Measurements from ENCODE around the gene ZNF813.
"Not testable (repeated sequence)": the region's sequence is repeated elsewhere in the genome, so short reads cannot be mapped to it uniquely, and the experiment has no call there.

ZNF813 gene

GRCh38 chr19:53485046-53486004 lies 17.8 kb downstream of the ZNF813 start:
- no peak for DNase-seq

- no peak for DNase-seq
Observed at GRCh38 chr19:53492153-53492552, 24.6 kb downstream of the ZNF813 start.

GRCh38 chr19:53497311-53498023 lies 29.9 kb downstream of the ZNF813 start:
- DNase-seq: not testable (repeated sequence)

DNA sequence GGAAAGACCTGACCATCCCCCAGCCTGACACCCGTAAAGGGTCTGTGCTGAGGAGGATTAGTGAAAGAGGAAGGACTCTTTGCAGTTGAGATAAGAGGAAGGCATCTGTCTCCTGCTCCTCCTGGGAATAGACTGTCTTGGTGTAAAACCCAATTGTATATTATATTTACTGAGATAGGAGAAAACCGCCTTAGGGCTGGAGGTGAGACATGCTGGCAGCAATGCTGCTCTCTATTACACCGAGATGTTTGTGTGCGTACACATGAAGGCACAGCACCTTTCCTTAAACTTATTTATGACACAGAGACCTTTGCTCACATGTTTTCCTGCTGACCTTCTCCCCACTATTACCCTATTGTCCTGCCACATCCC lies 30.5 kb downstream of the ZNF813 start:
- not testable (repeated sequence) for DNase-seq

DNA sequence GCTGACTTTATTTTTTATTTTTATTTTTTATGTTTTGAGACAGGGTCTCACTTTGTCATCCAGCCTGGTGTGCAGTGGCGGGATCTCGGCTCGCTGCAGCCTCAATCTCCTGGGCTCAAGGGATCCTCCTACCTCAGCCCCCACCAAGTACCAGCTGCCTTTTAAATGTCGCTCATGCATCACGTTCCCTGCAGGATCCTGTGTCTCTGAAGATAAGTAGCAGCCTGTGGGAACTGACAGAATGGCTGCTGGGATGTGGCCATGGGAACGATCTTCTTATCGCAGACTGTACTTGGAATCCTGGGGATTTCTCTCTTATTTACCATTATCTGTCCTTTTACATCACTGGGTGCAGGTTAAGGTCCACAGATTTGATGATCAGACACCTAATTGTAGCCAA lies 35.6 kb downstream of the ZNF813 start:
- DNase-seq: not testable (repeated sequence)

- DNase-seq: not testable (repeated sequence)
Observed at GRCh38 chr19:53503671-53504364, 36.3 kb downstream of the ZNF813 start.

- not testable (repeated sequence) for DNase-seq
Observed at GRCh38 chr19:53504365-53504703, 36.8 kb downstream of the ZNF813 start.

DNA sequence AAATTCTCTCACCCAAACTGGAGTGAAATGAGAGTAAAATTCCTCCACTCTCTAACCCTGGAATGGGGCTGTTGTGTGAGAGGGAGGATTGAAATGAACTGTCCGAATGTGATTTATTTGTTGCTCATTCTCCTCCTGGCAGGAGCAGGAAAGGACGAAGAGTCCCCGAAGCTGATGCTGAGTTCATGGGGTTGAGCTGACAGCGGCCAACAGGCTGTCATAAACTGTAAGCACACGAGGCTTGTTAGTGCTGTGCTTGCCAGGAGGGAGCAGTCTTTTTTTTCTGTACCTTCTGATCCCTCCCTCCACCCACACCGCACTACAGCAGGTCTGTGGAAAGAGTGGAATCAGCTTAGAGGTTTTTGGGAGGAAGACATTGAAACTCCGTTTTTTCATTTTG lies 37.4 kb downstream of the ZNF813 start:
- no peak for DNase-seq

- DNase-seq: no peak
Observed at GRCh38 chr19:53506728-53507127, 39.2 kb downstream of the ZNF813 start.

DNA sequence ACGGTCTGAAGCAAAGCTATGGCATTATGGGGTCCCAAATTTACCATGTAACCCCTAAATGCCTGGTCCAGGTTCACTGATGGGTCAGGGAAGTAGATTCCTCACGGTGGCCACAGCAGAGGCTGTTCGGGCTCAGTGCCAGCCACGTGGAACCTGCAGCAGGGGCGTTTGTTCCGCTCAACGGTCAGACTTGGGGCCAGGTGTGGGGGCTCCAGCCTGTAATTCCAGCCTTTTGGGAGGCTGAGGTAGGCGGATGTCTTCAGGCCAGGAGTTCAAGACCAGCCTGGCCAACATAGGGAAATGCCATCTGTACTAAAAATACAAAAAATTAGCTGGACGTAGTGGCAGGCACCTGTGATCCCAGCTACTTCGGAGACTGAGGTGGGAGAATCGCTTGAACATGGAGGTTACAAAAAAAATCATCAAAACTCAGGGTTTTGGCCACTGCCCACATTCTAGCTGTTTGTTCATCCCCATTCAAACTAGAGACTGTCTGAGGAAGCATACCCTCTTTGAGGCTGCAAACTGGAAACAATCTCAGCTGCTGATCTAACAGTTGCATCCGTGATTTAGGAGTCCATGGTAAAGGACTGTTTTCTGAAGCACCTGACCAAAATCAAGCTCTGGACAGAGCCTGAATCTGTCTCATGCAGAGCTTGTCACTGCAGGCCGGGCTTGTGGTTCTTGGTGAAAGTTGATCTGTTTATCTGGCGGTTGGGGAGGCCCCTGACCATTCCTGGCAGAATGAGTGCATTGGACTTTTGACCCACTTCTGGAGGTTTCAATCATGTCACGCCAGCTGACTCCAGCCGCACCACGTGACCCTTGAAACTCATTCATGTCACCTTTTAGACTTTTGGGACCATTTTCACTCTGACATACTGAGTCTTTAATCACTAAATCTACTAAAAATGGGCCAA lies 40.2 kb downstream of the ZNF813 start:
- DNase-seq: no peak

DNA sequence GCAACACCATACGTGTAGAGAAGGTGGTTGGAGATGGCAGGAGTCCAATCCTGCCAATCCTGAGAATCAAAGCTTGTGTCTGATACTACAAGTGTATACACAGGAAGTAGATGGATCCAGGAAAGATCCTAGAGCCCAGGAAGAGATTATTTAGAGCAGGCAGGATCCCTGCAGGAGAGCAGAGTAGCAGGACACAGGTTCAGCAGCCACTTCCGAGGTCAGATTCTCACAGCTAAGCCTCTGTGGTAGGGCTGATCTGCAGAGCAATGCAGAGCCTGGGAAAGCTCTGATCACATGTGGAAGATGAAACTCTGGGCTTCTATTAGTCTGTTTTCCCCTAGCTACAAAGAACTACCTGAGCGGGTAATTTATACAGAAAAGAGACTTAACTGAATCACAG lies 41.9 kb downstream of the ZNF813 start:
- DNase-seq: no peak

DNA sequence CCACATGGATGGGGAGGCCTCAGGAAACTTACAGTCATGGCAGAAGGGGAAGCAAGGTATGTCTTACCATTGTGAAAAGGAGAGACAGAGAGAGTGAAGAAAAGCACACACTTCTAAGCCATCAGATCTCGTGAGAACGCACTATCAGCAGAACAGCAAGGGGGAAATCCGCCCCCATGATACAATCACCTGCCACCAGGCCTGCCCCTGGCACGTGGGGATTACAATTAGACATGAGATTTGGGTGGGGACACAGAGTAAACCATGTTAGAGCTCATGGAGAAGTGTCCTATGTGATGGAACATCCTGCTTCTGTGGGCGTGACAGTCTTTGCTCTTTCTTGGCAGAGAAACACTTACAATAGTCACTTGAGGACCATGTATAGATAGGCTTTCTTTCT lies 42.3 kb downstream of the ZNF813 start:
- DNase-seq: no peak

- no peak for DNase-seq
Observed at GRCh38 chr19:53511357-53511756, 43.8 kb downstream of the ZNF813 start.

- DNase-seq: peak; percentile 56
Observed at GRCh38 chr19:53511933-53512374, 44.4 kb downstream of the ZNF813 start.

GRCh38 chr19:53515047-53515446 lies 47.5 kb downstream of the ZNF813 start:
- not testable (repeated sequence) for DNase-seq

GRCh38 chr19:53517114-53517741 lies 49.7 kb downstream of the ZNF813 start:
- no peak for DNase-seq

GRCh38 chr19:53518121-53518520 lies 50.6 kb downstream of the ZNF813 start:
- DNase-seq: no peak

DNA sequence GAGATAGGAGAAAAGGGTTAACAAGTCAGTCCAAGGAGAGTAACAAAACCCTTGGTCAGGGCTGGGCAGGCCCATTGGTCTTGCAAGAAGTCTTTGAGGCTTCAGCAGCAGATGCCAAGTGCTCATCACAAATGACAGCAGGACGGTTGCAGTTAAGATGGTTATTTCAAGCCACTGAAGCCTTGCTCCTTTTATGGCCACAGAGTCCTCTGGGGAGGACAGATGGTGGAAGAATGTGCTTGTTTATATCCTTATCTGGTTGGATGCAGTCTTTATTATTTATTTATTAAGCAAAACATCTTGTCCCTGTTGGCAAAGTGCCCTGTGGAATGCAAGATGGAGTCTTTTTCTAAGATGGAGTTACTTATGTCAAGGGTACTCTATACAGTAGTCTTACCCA lies 51.2 kb downstream of the ZNF813 start:
- DNase-seq: no peak

GRCh38 chr19:53519446-53519845 lies 51.9 kb downstream of the ZNF813 start:
- no peak for DNase-seq

DNA sequence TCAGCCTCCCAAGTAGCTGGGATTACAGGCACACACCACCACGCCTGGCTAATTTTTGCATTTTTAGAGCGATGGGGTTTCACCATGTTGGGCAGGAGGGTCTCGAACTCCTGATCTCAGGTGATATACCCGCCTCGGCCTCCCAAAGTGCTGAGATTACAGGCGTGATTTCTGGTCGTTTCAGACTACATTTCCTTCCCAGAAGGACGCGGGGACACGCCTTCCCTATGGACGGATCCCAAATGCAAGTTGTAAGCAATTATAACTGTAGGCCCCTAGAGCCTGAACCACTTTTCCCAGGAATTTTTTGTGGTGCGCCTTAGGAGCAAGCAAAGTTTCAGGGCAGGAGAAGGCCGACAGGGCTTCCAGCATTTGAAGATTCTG lies 52.6 kb downstream of the ZNF813 start:
- no peak for DNase-seq

DNA sequence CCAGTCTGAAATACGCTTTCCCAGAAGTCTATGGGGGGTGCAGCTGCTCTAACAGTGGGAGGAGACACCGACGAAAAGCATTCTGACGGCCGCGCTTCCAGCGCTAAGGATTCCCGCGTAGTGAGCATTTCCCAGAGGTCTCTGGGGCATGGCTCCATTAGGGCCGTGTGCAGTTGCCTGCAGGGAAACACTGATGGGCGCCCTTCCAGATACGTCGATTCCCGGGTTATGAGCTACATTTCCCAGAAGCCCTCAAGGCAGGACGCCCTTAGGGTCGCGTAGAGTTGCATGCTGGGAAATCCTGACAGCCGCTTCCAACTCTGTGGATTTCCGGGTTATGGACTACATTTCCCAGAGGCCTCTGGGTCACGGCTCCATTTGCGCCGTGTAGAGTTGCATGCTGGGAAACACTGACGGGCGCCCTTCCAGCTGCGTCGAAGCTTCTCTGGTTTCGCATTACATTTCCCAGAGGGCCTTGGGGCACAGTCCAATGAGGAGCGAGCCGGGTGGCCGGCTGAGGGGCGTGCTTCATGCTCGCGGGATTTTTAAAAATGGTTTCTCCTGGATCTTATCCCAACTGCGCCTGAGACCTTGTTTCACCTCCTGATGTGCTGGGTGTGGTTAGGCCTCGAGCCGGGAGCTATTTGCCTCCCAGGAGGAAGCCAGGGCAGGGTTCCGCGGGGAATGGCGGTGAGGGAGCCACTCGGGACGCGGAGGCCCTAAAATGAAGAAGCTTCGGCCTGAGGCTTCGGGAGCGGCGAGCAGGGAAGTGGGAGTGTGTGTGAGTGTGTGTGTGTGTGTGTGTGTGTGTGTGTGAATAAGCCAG lies 53.2 kb downstream of the ZNF813 start:
- DNase-seq: peak; percentile 94 to 95
